Heart left ventricle (tissue), 13 donors: ENCODE measurements around the gene CFAP46.

Experiments used
- POLR2A ChIP-seq, 2 donors: fragments of 450-650 bp; IDR thresholded peaks; one replicate each; pipeline ENCODE4 v1.6.1; 2017; ENCODE audit warnings: antibody characterized with exemption in 2 of 2, mild to moderate bottlenecking in 2 of 2, moderate library complexity in 2 of 2
- TF ChIP-seq, protein P1 (sequence below), 12 donors: fragments of 200-600 bp; sonication (generic) in 4 of 12; IDR thresholded peaks; one replicate each; pipeline versions ENCODE4 v1.5.0 to v1.8.0; 2018 to 2022; ENCODE audit warnings: antibody characterized with exemption in 12 of 12, mild to moderate bottlenecking in 5 of 12
- donor health status: ischemic (EF 13 %, LVEDD 7.1; RV severe dilation, severe dysfunction).
- donor health status: DM: no; HTN: yes; CAD: no.
- donor health status: DM: no; HTN: no; CAD: no.
- donor health status: ischemic (EF 25% LVEDD 6.9; RV normal size, moderate dysfunction).
- donor health status: ischemic (EF 25% LVEDD 5.7; RV mildly dilated, moderate dysfunction).
- donor health status: ischemic (EF 35%, LVEDD 5.7; RV mildly dilated, moderate dysfunction).
- donor health status: nonischemic (EF 11% LVEDD 7.7; RV severe dilation, severe dysfunction).
- donor health status: DM: yes; HTN: yes; CAD: no.
- donor health status: PGD.
- donor health status: ischemic (EF 29% LVEDD 5.4; RV normal size, mild dysfunction).
- donor health status: nonischemic (EF 23%, LVEDD 6.1; RV moderate dilation, normal function).

DNA sequence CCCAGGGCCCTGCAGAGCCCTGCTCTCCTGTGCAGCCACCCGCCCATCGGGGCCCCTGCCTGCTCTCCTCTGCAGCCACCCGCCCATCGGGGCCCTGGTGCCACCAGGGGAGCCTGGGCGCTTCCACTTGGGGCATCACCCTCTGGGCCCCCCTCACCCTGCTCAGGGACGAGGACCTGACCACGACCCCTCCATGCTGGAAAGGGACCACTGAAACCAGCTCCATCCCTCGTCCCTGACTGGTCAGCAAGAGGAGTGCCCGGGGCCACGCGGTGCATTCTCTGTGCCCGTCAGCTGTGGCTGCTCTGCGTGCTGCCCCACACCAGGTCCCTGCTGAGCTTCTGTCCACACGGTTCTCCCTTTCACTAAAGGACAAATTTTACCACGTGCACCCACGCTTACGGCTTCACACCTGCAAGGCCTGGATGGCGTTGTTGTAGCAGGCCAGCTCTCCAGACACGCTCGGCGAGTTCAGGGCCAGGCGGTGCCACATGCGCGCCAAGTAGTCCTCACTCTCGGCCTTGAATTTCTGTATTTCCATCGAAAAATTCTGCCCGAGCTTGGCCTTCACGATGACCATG lies 57.6 kb downstream of the CFAP46 start:
- TF ChIP-seq, protein P1, sequence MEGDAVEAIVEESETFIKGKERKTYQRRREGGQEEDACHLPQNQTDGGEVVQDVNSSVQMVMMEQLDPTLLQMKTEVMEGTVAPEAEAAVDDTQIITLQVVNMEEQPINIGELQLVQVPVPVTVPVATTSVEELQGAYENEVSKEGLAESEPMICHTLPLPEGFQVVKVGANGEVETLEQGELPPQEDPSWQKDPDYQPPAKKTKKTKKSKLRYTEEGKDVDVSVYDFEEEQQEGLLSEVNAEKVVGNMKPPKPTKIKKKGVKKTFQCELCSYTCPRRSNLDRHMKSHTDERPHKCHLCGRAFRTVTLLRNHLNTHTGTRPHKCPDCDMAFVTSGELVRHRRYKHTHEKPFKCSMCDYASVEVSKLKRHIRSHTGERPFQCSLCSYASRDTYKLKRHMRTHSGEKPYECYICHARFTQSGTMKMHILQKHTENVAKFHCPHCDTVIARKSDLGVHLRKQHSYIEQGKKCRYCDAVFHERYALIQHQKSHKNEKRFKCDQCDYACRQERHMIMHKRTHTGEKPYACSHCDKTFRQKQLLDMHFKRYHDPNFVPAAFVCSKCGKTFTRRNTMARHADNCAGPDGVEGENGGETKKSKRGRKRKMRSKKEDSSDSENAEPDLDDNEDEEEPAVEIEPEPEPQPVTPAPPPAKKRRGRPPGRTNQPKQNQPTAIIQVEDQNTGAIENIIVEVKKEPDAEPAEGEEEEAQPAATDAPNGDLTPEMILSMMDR (IDR thresholded peaks at IDR 0.05), result no peak
- no peak for TF ChIP-seq POLR2A (IDR thresholded peaks at IDR 0.05)
